Frontal cortex (tissue), 4 donors: Measurements from ENCODE around the gene GLI3. TPM values are rescaled to one million over a fixed set of nuclear protein-coding genes. Genes with fewer than 3 reads are reported as not detected.

Experiments used
- DNase-seq, 2 donors: peaks; one replicate each; pipeline ENCODE4 v3.0.0; 2012; ENCODE audit warnings: low spot score in 2 of 2
- FAIRE-seq: peaks from 2 replicates; lab custom pipeline; 2012; peaks lifted over from hg19 to GRCh38; lab: Jason Lieb, UNC
- total RNA-seq: library from RNA; depleted of rRNA; stranded (reverse); fragments of >200 nt; gene quantifications from one replicate; pipeline ENCODE4 v1.2.3, GENCODE V29; 2014
- donor health status: control.
- donor health status: control.
- donor health status: control.

The GLI3 gene
- total RNA-seq, 1 donor from 2014 or later, result 2.4 TPM

DNA sequence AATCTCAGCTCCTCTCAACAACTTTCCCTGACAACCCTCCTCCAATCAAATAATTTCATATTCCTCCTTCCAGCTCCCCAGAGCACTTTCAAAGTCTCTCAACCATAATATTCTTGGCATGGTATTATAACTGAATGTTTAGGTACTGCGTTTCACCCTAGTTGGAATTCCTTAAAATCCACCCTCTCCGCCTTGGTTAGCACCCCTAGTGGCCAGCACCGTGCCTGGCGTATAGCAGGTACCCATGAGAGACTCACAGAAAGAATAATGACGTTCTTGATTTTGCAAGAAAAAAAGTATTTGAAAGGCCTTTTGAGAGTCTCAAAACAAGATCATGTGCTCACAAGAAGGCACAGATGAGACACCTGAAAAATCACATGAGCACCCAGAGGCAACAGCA is 50.9 kb downstream of the GLI3 start:
- FAIRE-seq (no peak), DNase-seq (no peak)

DNA sequence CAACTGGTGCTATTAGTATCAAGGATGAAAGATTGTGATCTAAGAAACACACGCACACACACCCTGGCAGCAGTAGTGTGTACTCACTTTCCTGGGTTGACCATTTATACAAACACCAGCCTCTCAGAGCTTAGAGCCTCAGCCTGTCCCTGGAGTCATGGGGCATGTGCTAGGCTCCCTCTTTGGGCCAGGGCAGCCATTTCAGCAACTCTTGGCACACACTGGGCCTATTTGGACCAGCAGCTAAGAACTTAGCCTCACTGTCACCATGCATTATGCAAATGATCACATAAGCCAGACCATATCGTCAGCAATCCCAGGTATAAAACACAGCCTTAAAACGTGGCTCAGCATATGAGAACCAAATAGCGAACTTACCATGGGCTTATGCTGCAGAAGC is 51.3 kb downstream of the GLI3 start:
- FAIRE-seq, result no peak

DNA sequence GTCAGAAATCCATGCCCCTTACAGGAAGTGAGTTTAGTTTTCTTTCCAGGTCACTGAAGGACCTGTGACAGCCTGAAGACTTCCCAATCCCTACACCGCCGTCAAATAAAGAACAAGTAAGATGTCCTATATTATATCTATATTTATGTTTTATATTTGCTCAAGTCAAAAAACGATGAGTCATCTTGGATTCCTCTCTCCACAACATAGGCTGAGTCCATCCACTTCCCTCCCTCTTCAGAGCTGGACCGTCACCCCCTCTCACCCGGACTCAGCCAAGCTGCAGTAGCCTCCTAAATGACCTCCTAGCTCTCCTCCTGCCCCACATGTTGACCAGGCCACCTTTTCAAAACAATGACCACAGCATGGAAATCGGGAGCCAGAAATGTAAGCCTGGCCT is 53.5 kb downstream of the GLI3 start:
- DNase-seq, result no peak
- FAIRE-seq, result no peak

More for the DNA sequence above, 51.3 kb downstream of the GLI3 start:
- DNase-seq, result no peak

DNA sequence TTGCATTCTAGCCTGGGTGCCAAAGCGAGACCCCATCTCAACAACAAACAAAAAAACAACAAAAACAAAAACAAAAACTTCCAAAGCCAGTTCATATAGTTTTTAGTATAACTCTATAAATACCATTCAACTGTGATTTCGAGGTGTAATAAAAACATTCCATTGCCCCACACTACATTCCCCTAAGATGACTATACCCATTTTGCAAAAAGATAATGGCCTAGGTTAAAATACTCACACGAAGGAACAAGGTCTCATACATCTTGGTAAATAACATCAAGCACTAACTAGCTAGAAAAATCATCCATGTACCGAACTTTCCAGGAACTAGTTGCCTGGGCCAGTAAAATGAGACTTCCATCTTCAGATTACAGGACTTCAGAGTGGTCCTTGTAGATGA is 55.4 kb downstream of the GLI3 start:
- DNase-seq, result no peak
- no peak for FAIRE-seq

DNA sequence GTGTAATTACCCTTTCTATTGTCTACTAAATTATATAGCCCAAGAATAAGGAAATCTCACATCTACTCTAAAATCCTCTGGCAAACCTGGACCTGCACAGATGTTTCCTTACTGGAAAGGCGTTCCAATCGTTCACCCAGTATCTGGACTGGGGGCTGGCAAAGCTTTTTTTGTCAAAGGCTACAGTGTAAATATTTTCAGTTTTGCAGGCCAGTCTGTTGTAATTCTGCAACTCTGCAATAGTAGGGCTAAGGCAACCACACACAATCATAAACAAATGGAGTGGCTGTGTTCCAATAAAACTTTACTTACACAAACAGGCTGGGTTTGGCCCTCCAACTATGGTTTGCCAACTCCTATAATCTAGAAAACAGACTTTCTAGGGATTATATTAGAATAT is 56.2 kb downstream of the GLI3 start:
- FAIRE-seq, result no peak
- no peak for DNase-seq

DNA sequence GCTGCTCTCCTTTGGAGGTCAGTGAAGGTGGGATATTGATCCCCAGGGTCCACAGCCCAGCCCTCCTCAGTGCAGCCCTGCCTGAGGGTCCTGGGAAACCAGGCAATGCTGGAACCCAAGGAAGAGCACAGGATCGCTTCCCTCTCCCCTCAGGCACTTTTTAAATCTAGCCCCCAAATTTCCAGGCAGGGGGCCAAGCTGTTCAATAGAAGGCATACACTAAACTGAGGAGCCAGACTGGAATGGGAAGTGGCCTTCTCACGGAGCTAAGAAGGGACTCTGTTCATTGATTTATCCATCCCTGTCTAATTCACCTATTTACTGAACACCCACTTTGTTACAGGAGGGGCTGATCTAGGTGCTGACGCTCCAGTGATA is 60.3 kb downstream of the GLI3 start:
- DNase-seq (no peak), FAIRE-seq (no peak)

DNA sequence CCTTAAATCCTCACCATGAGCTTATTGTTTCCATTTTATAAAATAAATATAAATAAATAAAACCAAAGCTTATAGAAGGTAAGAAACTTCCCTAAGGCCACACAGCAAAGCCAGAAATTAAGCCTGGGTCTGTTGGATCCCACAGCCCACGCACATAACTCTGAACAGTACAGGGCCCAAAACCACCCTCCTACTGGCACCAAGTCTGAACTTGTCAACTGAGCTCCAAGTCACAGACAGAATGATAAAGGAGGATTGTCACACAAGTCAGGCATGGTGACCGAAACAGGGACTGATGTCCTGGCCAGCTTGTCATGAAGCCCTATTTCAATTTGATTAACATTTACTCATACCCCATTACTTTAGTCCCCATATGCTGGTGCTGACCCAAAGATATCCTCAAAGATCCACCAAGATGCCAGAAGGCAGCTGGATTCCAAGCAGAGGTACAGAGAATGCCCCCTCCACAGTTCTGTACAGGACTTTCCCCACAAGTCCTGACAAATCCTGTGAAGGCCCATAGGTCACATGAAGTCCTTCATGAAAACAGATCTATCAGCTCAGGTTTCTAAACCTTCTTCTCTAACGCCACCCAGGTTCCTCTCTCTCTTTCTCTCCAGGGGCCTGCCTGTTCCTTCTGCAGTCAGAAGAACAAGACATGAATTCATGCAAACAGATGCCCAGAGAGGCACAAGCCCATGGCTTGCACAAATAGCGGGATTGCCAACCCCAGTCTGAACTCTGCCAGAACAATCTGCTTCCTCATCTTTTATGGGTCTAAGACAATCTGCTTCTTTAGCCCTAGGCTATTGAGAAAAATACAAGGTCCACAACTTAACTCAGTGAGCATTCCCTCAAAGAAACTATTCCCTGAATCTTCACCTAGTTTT is 60.9 kb downstream of the GLI3 start:
- FAIRE-seq, result no peak
- DNase-seq, result no peak

DNA sequence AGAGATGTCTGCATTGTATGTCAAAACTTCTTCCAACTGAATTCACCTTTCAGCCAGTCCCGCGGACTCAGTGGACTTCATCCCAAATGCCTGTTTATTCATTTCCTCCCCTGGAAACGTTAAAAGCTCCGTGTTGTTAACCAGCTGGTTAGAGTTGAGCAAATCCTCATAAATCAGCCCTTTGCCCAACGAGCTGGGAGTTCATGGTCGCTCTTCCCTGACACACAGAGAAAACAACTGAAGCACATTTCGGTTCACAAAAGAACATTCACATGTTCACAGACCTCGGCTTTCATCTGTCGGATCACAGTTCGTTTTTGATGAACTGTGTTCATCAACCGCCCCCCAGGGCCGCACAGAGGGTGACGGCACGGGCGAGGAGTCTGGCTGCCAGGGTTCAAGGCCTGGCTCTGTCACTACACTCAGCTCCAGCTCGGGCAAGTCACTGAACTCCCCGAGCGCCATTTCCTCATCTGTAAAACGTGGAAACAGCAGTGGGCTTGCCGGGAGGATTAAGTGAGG is 62.6 kb downstream of the GLI3 start:
- FAIRE-seq (no peak), DNase-seq (no peak)

DNA sequence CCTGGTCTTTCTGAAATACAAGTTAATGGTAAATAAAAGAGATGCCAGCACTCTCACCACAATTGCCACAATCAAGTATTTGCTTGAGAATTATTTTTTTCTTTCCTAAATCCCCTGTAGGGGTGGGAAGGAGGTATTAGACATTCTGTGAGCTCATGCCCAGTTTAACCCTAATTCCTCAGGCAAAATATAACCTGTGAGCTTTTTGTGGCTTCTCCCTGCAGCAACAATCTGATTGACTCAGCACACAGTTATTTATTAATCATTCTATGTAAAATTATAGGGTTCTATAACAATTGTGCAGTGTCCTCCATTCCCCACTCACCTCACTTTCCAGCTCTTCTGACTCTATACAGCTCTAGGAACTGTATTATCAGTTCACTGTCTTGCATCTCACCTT is 66.3 kb downstream of the GLI3 start:
- no peak for DNase-seq
- FAIRE-seq, result no peak

DNA sequence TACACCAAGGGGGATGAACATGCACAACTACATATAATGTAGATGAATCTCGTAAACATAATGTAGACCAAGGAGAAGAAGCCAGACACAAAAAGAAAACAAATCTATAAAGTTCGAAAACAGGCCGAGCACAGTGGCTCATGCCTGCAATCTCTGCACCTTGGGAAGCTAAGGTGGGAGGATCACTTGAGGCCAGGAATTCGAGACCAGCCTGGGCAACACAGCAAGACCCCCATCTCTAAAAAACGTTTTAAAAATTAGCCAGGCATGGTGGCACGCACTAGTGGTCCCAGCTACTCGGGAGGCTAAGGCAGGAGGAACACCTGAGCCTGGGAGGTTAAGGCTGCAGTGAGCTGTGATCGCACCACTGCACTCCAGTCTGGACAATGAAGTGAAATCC is 68.5 kb downstream of the GLI3 start:
- no peak for DNase-seq
- no peak for FAIRE-seq

DNA sequence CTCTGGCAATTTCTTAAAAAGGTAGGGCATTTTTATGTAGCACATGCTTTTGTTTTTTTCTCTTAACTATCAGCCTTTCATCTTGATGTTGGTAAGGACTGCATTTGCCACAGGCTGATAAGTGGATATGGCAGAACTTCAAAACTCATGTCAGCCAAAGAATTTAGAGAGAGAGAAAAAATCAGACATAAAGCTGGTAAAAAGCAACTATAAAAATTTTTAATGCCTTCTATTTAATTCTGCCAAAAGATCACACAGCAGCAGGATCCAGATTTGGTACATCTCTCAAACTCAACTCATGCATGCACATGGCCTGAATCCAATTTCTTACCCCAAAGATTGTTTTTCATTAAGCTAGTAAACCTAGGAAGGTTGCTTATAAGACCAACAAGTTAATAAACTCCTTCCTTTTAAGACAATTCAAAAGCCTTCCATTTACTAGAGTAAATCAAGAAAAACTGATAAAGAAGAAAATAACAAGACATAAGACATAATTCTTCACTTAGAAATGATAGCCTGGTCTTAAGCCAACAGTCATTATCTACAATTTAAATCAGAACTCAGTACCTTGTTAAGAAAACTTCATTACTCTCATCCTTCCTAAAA is 69.3 kb downstream of the GLI3 start:
- no peak for FAIRE-seq
- DNase-seq, result no peak

DNA sequence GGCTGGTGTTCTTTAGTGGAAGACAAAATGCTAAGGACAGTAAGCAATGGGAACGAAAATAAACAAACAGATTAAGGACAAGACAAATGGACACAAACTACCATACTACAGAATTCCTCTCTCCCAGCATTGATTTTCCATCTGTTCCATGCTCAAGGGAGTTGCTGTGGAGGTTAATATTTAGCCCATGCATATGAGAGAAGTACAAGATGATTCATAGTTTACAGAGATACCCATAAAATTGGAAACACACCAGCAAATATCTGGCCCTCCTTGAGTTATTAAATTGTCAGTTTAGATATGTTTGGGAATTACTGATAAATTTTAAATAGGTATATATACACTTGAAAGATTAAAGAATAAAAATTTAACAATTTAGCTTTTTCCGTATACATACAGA is 69.8 kb downstream of the GLI3 start:
- FAIRE-seq (no peak), DNase-seq (no peak)

DNA sequence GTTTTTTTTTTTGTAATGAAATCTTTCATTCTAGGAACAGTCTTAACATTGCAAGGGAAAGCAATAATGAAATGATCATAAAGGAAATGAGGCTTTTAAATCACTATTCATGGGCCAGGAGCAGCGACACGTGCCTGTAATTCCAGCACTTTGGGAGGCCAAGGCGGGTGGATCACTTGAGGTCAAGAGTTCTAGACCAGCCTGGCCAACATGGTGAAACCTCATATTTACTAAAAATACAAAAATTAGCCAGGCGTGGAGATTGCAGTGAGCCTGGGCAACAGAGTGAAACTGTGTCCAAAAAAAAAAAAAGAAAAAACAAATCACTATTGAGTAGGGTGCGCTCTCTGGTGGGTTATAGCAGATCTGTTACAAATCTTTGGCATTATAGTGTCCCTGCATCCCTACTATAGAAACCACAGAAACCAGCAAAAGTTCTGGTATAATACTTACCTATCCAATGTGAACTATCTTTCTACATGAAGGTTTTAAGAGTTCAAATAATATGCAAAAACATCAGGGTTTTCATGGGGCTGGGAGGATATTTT is 72.1 kb downstream of the GLI3 start:
- DNase-seq (no peak), FAIRE-seq (no peak)

DNA sequence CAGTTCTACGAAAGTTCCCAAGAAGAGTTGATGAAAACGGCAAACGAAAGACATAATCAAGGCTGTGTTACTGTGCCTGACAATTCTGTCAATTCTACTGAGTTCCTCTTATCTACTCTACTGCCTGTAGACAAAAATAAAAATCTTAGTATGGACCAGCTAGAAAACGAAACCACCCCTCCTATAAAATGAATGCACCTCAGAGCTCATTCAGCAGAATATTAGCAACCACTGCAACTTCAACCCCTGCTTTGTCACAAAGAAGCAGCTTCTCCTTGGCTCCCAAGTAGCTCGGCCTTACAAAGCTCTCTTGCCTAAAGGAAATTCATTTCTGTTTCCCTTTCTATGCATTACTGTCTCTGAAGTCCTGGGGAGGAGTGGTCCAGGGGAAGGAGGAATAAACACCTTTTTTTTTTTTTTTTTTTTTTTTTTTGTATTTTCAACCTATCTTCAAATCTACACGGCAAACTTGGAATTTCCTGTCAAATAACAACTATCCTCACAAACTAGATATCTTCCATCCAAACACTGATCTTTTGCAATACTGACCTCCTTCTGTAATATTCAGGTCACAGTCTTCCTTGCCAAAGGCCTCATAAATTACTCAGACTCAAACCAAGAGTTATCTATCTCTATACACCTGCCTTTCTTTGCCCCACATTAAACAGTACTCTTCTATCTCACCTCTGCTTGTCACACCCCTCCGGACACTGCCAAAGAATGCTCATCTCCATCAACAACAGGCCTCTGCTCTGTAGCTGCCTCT is 74.3 kb downstream of the GLI3 start:
- FAIRE-seq (no peak), DNase-seq (no peak)

DNA sequence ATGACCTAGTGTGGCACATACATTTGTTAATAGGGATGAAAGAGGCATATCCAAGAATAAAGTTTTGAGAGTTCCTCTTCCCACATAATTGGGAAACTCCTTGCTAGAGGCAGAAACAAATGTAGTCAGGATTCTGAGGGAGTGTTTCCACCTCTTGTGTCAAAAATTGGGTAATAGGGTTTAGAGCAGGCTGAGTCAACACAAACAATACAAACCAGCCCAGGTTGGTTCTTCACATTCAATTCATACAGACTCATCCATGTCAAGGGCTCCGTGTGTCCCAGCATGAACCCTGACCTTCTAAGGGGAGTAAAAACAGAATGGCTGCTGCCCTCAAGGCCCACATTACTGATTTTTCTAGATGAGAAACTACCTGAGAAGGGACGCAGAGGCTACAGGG is 75.3 kb downstream of the GLI3 start:
- FAIRE-seq (no peak), DNase-seq (no peak)

DNA sequence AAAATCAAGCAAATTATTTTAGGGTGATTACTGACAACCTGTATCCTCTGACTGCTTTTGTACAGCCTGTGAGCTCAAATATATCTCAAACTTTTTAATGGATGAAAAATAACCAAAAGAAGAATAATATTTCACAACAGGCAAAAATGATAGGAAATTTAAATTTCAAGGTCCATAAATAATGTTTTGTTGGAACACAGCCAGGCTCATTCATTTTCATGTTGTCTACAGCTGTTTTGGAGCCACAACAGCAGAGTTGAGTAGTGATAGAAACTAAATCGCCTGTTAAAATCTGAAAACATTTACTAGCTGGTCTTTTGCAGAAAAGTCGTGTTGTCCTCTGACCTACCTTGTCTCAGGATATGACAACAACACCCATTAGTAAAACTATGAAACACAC is 75.9 kb downstream of the GLI3 start:
- DNase-seq, result no peak
- FAIRE-seq, result no peak

DNA sequence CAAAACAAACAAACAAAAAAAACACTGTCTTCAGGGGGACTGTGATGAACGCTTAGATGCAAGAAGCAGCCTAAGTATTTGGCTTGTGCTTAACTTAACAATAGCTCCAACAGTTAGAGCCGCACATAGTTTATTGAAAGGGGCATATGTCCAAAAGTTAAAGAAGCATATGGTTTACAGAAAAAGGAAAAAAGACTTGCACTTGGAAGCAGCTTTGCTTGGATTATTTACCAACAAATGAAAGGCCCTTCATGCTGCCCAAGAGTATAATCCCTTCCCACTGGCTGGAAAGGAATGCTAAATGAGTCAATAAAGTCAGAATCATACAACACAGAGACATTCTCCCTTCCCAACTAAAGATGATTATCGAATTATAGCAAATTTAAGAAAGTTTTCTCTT is 77.9 kb downstream of the GLI3 start:
- no peak for FAIRE-seq
- no peak for DNase-seq

DNA sequence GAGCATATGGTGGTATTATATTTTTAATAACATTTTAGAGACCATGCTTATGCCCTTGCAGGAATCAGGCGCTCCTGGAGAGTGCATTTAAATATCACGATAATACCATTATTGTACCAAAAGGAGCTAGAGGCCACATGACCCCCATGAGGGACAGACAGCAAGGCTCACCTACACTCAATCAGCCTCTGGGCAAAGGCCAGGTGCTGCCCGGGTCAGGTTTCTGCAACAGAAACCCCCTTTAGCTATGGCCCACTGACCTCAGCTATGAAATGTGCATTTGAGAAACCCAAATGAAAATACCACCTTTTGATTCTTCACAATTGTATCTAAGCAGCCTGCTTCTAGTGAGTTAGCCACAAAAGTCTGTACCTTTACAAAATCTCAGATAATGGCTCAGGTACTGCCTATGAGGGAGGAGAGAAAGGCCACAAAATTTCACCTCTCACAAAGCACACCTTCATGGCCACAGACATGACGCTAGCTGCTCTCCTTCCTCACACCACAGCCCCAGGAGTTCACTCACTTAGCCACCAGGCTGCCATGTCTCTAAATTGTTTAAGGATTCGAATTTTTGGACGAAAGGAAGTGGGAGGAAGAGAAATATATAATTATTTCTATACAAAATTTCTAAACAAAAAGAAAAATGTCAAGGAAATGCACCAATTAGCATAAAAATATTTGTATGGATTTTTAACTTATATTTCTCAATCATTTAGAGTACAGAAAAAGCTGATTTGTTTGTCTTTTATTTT is 79.9 kb downstream of the GLI3 start:
- DNase-seq, result no peak
- no peak for FAIRE-seq

DNA sequence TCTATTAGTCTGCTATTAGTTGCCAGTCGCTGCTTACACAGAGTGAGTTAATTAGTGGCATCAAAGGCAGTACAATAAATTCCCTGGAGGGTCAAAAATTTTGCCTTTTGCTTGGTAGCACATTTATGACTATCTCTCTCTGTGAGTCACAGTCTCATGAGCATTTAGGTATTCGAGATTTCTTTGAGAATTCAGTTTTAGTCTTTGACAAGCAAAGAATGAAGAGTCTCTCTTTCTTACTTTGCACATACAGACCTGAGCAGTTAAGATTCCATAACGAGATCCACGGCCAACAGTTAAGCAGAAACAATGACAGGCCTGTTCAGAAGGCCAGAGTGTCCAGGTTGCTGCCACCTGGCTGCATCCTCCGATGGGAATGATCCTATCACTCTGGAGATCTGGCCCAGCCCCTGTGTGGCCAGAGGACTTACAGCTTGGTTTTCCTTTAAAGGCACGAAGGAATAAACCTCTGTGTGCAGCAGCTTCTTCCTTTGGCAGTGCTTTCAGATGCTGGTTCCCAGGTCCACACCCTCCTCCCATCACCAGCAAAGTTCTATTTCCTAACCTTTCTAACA is 80.6 kb downstream of the GLI3 start:
- no peak for DNase-seq
- no peak for FAIRE-seq
